ENCODE data around the gene ARL3. TPM values are rescaled to one million over a fixed set of nuclear protein-coding genes. Genes with fewer than 3 reads are reported as not detected.

The ARL3 gene
- total RNA-seq, 2 donors from 2014 or later = 1.8 to 4.0 TPM

- Histone ChIP-seq H3K36me3 (replicated peaks in 1 of 2; ENCODE audit: insufficient read depth in 1 of 2, low read depth in 2 of 2) (peaks cover 0 to 13% of the 10 kb centered on the region in 2 donors), H3K4me1 (peaks cover 89% of the 10 kb centered on the region), H3K27me3 (no peaks in the 10 kb centered on the region), H3K4me3 (no peak overlapping the region), H3K9me3 (no peaks in the 10 kb centered on the region), H3K27ac (peak overlapping the region in 3 of 4 donors; percentile 74 to 97 (median 95))
- DNase-seq = no peak
- ATAC-seq = no peak
- WGBS, 2 donors = 91 to 92% methylated on average over 4 to 12 of the region's 12 CpGs
- intact Hi-C loops (cut with DNase I) = no loop called here
- TF ChIP-seq CTCF (IDR thresholded peaks at IDR 0.05) = no peak
- no peak for TF ChIP-seq POLR2A (IDR thresholded peaks at IDR 0.05)
Measured at GRCh38 chr10:102656026-102656425, 58.2 kb downstream of the ARL3 start.

- Histone ChIP-seq H3K27ac (peak overlapping the region; percentile 19 to 95 (median 33)), H3K4me3 (no peak overlapping the region), H3K36me3 (replicated peaks in 1 of 2; ENCODE audit: insufficient read depth in 1 of 2, low read depth in 2 of 2) (peaks cover 0 to 13% of the 10 kb centered on the region in 2 donors), H3K9me3 (no peaks in the 10 kb centered on the region), H3K4me1 (peaks cover 89% of the 10 kb centered on the region), H3K27me3 (no peaks in the 10 kb centered on the region)
- intact Hi-C loops (cut with DNase I) = no loop called here
- 74 to 83% methylated on average over 7 to 12 of the region's 12 CpGs for WGBS, 2 donors
- ATAC-seq = no peak
- no peak for DNase-seq
- TF ChIP-seq CTCF (IDR thresholded peaks at IDR 0.05) (no peak), POLR2A (IDR thresholded peaks at IDR 0.05) (no peak)
Measured at GRCh38 chr10:102654969-102655368, 59.2 kb downstream of the ARL3 start.

- ATAC-seq (no peak), DNase-seq (peak; percentile 37 to 76 (median 64))
- peaks cover 0 to 13% of the 10 kb centered on the region in 2 donors for H3K36me3 ChIP-seq (replicated peaks in 1 of 2; ENCODE audit: insufficient read depth in 1 of 2, low read depth in 2 of 2)
- peak overlapping the region in 3 of 4 donors; percentile 19 to 95 (median 24) for H3K27ac ChIP-seq
- no peaks in the 10 kb centered on the region for H3K9me3 ChIP-seq
- no peak overlapping the region for H3K4me3 ChIP-seq
- no peaks in the 10 kb centered on the region for H3K27me3 ChIP-seq
- intact Hi-C loops (cut with DNase I) = no loop called here
- peaks cover 89% of the 10 kb centered on the region for H3K4me1 ChIP-seq
- TF ChIP-seq POLR2A (IDR thresholded peaks at IDR 0.05) (no peak), CTCF (IDR thresholded peaks at IDR 0.05) (no peak)
- 24 to 32% methylated on average over 3 to 7 of the region's 7 CpGs for WGBS, 2 donors
Measured at GRCh38 chr10:102654566-102654965, 59.6 kb downstream of the ARL3 start.

GRCh38 chr10:102653060-102653459 lies 61.1 kb downstream of the ARL3 start:
- 77 to 100% methylated on average over 1 of the region's 1 CpG for WGBS, 2 donors
- DNase-seq = no peak

More at GRCh38 chr10:102653060-102653459, 61.1 kb downstream of the ARL3 start:
- Histone ChIP-seq H3K27ac (peak overlapping the region; percentile 27 to 95 (median 57)), H3K4me1 (peaks cover 89% of the 10 kb centered on the region), H3K9me3 (no peaks in the 10 kb centered on the region), H3K36me3 (replicated peaks in 1 of 2; ENCODE audit: insufficient read depth in 1 of 2, low read depth in 2 of 2) (peaks cover 0 to 13% of the 10 kb centered on the region in 2 donors), H3K4me3 (no peak overlapping the region), H3K27me3 (no peaks in the 10 kb centered on the region)
- TF ChIP-seq POLR2A (IDR thresholded peaks at IDR 0.05) (no peak), CTCF (IDR thresholded peaks at IDR 0.05) (no peak)
- intact Hi-C loops (cut with DNase I) = no loop called here
- no peak for ATAC-seq

Measured in body of pancreas (tissue), 4 donors.